Suprapubic skin (tissue), 4 donors: ENCODE results near the gene TTC28.
A peak's percentile ranks its signal among the peaks of the same experiment; 100 is the strongest.

Experiments used
- POLR2A ChIP-seq, 2 donors: fragments of 450-650 bp; IDR thresholded peaks; one replicate each; pipeline ENCODE4 v1.6.1; 2017; ENCODE audit warnings: antibody characterized with exemption in 2 of 2, mild to moderate bottlenecking in 2 of 2, moderate library complexity in 2 of 2
- POLR2AphosphoS5 ChIP-seq, 3 donors: sonication (generic); formaldehyde crosslinking; IDR thresholded peaks; one replicate each; pipeline ENCODE4 v1.6.1; 2017; ENCODE audit warnings: antibody characterized with exemption in 3 of 3

- TF ChIP-seq POLR2A (IDR thresholded peaks at IDR 0.05): no peak
- TF ChIP-seq POLR2AphosphoS5 (IDR thresholded peaks at IDR 0.05): peak in 1 of 3 donors; percentile 34
Observed at GRCh38 chr22:28435140-28435768, 244.4 kb downstream of the TTC28 start.
